HCT116 (cell line): ENCODE results near the gene PSMB5. TPM values are rescaled to one million over a fixed set of nuclear protein-coding genes. Genes with fewer than 3 reads are reported as not detected.
A peak's percentile ranks its signal among the peaks of the same experiment; 100 is the strongest.

Source experiments
- ATAC-seq: fragments of 200-7000 bp; cut with Tn5 transposase; 2 replicates; pipeline ENCODE4 v1.9.1; 2020; ENCODE audit warnings: mild to moderate bottlenecking, moderate library complexity
- BruUV-seq: library from RNA; stranded (reverse); fragments of 400-500 nt; replicated peaks from 2 replicates; lab custom pipeline; 2021; lab: Mats Ljungman, UMichigan
- CTCF ChIA-PET: fragments of 300-600 bp; sonication (Branson Sonifier 250); formaldehyde crosslinking; loops from one replicate; lab custom pipeline; 2021; ENCODE audit warnings: antibody characterized with exemption; lab: Charles Lee
- POLR2A ChIA-PET: fragments of 300-600, 350-600 bp; sonication (Branson Sonifier 250); formaldehyde crosslinking; loops from one replicate; lab custom pipeline; 2021; ENCODE audit warnings: antibody characterized with exemption; lab: Charles Lee
- RAD21 ChIA-PET, 2 experiments: fragments of 300-600 bp; sonication (Branson Sonifier 250); formaldehyde crosslinking; loops; one replicate each; lab custom pipeline; 2023; ENCODE audit warnings: low total read pairs in 2 of 2; ENCODE audit not compliant: uncharacterized antibody in 2 of 2, unreplicated experiment in 2 of 2, low non-redundant PET in 1 of 2; lab: Charles Lee
- DNase-seq: peaks from one replicate; pipeline ENCODE4 v3.0.0-alpha.2; 2010; ENCODE audit warnings: low read depth, low spot score
- H2AFZ ChIP-seq: fragments of 200-600 bp; shearing (Covaris generic), sonication (generic); 2 replicates; pipeline ENCODE4 v1.6.1; 2017; ENCODE audit warnings: low read depth, mixed run types, mixed read lengths, antibody characterized with exemption, low read length; ENCODE audit not compliant: poor library complexity, severe bottlenecking
- H3K27ac ChIP-seq: 2 replicates; pipeline ENCODE4 v1.5.1; 2012; ENCODE audit warnings: low read depth, low read length
- H3K27me3 ChIP-seq: fragments of 200-600 bp; sonication (generic); 2 replicates; pipeline ENCODE4 v1.6.1; 2016; ENCODE audit warnings: mixed run types, low read length, mixed read lengths; ENCODE audit not compliant: insufficient read depth
- H3K36me3 ChIP-seq, 2 experiments: fragments of 200-500 bp in 1 of 2; fragments of 200-600 bp in 1 of 2; sonication (Bioruptor generic) in 1 of 2; sonication (generic) in 1 of 2; 2 replicates each; pipeline versions ENCODE4 v1.5.1 to v1.6.1; 2014 to 2016; ENCODE audit warnings: low read length in 2 of 2, inconsistent platforms in 1 of 2, mixed read lengths in 1 of 2, mixed run types in 1 of 2; ENCODE audit not compliant: insufficient read depth in 2 of 2, control insufficient read depth in 1 of 2
- H3K4me1 ChIP-seq, 2 experiments: fragments of 200-600 bp in 1 of 2; sonication (generic) in 1 of 2; 2 replicates each; pipeline versions ENCODE4 v1.5.1 to v1.6.1; 2012 to 2017; ENCODE audit warnings: low read length in 2 of 2, inconsistent platforms in 1 of 2, mild to moderate bottlenecking in 1 of 2, mixed read lengths in 1 of 2, mixed run types in 1 of 2, moderate library complexity in 1 of 2; ENCODE audit not compliant: insufficient read depth in 2 of 2, control insufficient read depth in 1 of 2
- H3K4me2 ChIP-seq: fragments of 200-600 bp; sonication (generic); 2 replicates; pipeline ENCODE4 v1.6.1; 2017; ENCODE audit warnings: mixed run types, low read length, mixed read lengths
- H3K4me3 ChIP-seq, 2 experiments: fragments of 200-600 bp in 1 of 2; sonication (generic) in 1 of 2; replicated peaks in 1 of 2; 2 replicates each; pipeline ENCODE4 v1.5.1; 2011 to 2016; ENCODE audit warnings: low read length in 2 of 2, control low read depth in 1 of 2, low read depth in 1 of 2, mild to moderate bottlenecking in 1 of 2, mixed read lengths in 1 of 2, mixed run types in 1 of 2
- H3K79me2 ChIP-seq: fragments of 200-600 bp; sonication (generic); 2 replicates; pipeline ENCODE4 v1.6.1; 2017; ENCODE audit warnings: mild to moderate bottlenecking, mixed run types, low read length, moderate library complexity, mixed read lengths; ENCODE audit not compliant: insufficient read depth
- H3K9ac ChIP-seq: fragments of 200-600 bp; sonication (generic); 2 replicates; pipeline ENCODE4 v1.6.1; 2016; ENCODE audit warnings: low read length, mixed read lengths
- H3K9me2 ChIP-seq: fragments of 200-600 bp; sonication (generic), shearing (Covaris generic); 2 replicates; pipeline ENCODE4 v1.6.1; 2017; ENCODE audit warnings: mixed run types, mild to moderate bottlenecking, moderate library complexity; ENCODE audit not compliant: insufficient read depth
- H3K9me3 ChIP-seq, 2 experiments: fragments of 200-500 bp in 1 of 2; fragments of 200-600 bp in 1 of 2; sonication (Bioruptor generic) in 1 of 2; sonication (generic) in 1 of 2; 2 replicates each; pipeline ENCODE4 v1.6.1; 2014 to 2017; ENCODE audit warnings: low read length in 2 of 2, mixed read lengths in 2 of 2, inconsistent platforms in 1 of 2, low read depth in 1 of 2, mild to moderate bottlenecking in 1 of 2, mixed run types in 1 of 2, moderate library complexity in 1 of 2; ENCODE audit not compliant: control insufficient read depth in 1 of 2, insufficient read depth in 1 of 2
- H4K20me1 ChIP-seq: fragments of 200-600 bp; sonication (generic), shearing (Covaris generic); 2 replicates; pipeline ENCODE4 v1.6.1; 2017; ENCODE audit warnings: mixed run types, mild to moderate bottlenecking, moderate library complexity; ENCODE audit not compliant: insufficient read depth
- EGR1 ChIP-seq: IDR thresholded peaks from 2 replicates; pipeline ENCODE4 v1.6.1; 2012; ENCODE audit warnings: low read depth
- ELF1 ChIP-seq: IDR thresholded peaks from 2 replicates; pipeline ENCODE4 v1.6.1; 2012; ENCODE audit warnings: low read depth, borderline replicate concordance
- EZH2phosphoT487 ChIP-seq: fragments of 200-600 bp; IDR thresholded peaks from 2 replicates; pipeline ENCODE4 v1.6.1; 2018; ENCODE audit warnings: antibody characterized with exemption, borderline replicate concordance
- FOSL1 ChIP-seq: IDR thresholded peaks from 2 replicates; pipeline ENCODE4 v1.6.1; 2012; ENCODE audit warnings: low read depth
- JUND ChIP-seq: IDR thresholded peaks from 2 replicates; pipeline ENCODE4 v1.6.1; 2012
- POLR2A ChIP-seq: IDR thresholded peaks from 2 replicates; pipeline ENCODE4 v1.7.0; 2011; ENCODE audit warnings: borderline replicate concordance; ENCODE audit not compliant: insufficient read depth, insufficient read length; ENCODE audit errors: extremely low read depth
- POLR2AphosphoS5 ChIP-seq: IDR thresholded peaks from 2 replicates; pipeline ENCODE4 v1.6.1; 2011; ENCODE audit warnings: mild to moderate bottlenecking, low read depth, low read length, moderate library complexity
- RAD21 ChIP-seq: IDR thresholded peaks from 2 replicates; pipeline ENCODE4 v1.6.1; 2012; ENCODE audit warnings: low read depth, mild to moderate bottlenecking
- SRF ChIP-seq: IDR thresholded peaks from 2 replicates; pipeline ENCODE4 v1.6.1; 2012; ENCODE audit warnings: low read depth
- TCF7L2 ChIP-seq: IDR thresholded peaks from 2 replicates; pipeline ENCODE4 v1.7.0; 2011; ENCODE audit warnings: borderline replicate concordance, inconsistent platforms; ENCODE audit not compliant: insufficient read depth, insufficient read length; ENCODE audit errors: extremely low read depth
- YY1 ChIP-seq: IDR thresholded peaks from 2 replicates; pipeline ENCODE4 v1.6.1; 2011; ENCODE audit warnings: low read length, low read depth, moderate library complexity, mild to moderate bottlenecking; ENCODE audit not compliant: insufficient replicate concordance; ENCODE audit errors: extremely low read depth
- ZFX ChIP-seq: fragments of 450-650 bp; IDR thresholded peaks from 2 replicates; pipeline ENCODE4 v1.6.1; 2017
- ZNF274 ChIP-seq: fragments of 200-500 bp; sonication (Bioruptor generic); IDR thresholded peaks from 2 replicates; pipeline ENCODE4 v1.6.1; 2014; ENCODE audit warnings: mild to moderate bottlenecking, low read depth, low read length, inconsistent platforms
- intact Hi-C: fragments of 100-400 bp; cut with micrococcal nuclease; formaldehyde crosslinking; loops from 2 replicates; pipeline ENCODE4 v1.10.0; 2022
- total RNA-seq: library from RNA; stranded (reverse); gene quantifications from one replicate; pipeline ENCODE4 v1.2.1, GENCODE V29; 2021; ENCODE audit not compliant: unreplicated experiment
- TF ChIP-seq, protein P1 (sequence below), 3 experiments: fragments of 200-600 bp in 1 of 3; sonication (generic) in 1 of 3; IDR thresholded peaks in 2 of 3; conservative IDR thresholded peaks in 1 of 3; 2 replicates each; pipeline ENCODE4 v1.5.1; 2012 to 2017; ENCODE audit warnings: low read depth in 2 of 3, low read length in 2 of 3, antibody characterized with exemption in 1 of 3, borderline replicate concordance in 1 of 3, control low read depth in 1 of 3, mild to moderate bottlenecking in 1 of 3, mixed read lengths in 1 of 3, mixed run types in 1 of 3, moderate library complexity in 1 of 3; ENCODE audit not compliant: insufficient read depth in 1 of 3
- TF ChIP-seq, protein P2 (sequence below): IDR thresholded peaks from 2 replicates; pipeline ENCODE4 v1.6.1; 2012
- TF ChIP-seq, protein P3 (sequence below): IDR thresholded peaks from 2 replicates; pipeline ENCODE4 v1.6.1; 2011; ENCODE audit warnings: mild to moderate bottlenecking, low read length, moderate library complexity; ENCODE audit not compliant: insufficient replicate concordance; ENCODE audit errors: extremely low read depth

The PSMB5 gene
- total RNA-seq, 1 experiment from 2014 or later, result 212 TPM

DNA sequence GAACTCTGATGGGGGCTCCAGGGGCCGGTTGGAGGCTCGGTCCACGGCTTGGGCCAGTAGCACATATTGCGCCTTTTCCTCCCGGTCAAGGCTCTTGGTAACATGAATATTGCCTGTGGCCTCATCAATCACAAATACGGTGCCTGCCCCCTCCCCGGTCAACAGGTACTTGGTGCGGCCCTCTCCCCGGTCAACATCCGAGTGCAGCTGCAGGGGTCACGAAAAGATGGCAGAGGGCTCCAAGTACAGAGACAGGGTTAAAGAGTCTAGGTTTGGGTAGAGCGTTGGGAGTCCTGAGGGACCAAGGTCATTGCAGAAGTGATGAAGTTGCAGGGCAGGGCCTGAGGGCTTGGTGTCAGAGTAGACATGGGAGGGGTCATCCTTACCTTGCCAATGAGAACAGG lies 20.4 kb upstream of the PSMB5 start:
- no peaks in the 10 kb centered on the region for H3K9me2 ChIP-seq
- H3K4me2 ChIP-seq, result no peak overlapping the region
- ATAC-seq, result no peak
- H3K9ac ChIP-seq, result no peak overlapping the region
- H4K20me1 ChIP-seq, result no peaks in the 10 kb centered on the region
- ChIA-PET CTCF (interaction anchor here (1.8 to 9.9 kb wide), 4 partner anchors 14 to 71 kb away, joined by 9 to 175 read pairs (median 16); partner anchors contain the start of gene AJUBA), RAD21 (interaction anchor here in 1 of 2 experiments (0.7 to 2.2 kb wide), 3 partner anchors 14 to 68 kb away, joined by 3 to 10 read pairs (median 3); no protein-coding TSS in a partner anchor), POLR2A (interaction anchor here (1.3 kb wide), 1 partner anchor 40 kb away, joined by 3 read pairs; the partner anchor contains the start of genes ACIN1 and C14orf119)
- H3K9me3 ChIP-seq, result no peaks in the 10 kb centered on the region
- H3K79me2 ChIP-seq, result no peaks in the 10 kb centered on the region
- no peak overlapping the region for H2AFZ ChIP-seq
- no TSS peak for BruUV-seq
- TF ChIP-seq, protein P1, sequence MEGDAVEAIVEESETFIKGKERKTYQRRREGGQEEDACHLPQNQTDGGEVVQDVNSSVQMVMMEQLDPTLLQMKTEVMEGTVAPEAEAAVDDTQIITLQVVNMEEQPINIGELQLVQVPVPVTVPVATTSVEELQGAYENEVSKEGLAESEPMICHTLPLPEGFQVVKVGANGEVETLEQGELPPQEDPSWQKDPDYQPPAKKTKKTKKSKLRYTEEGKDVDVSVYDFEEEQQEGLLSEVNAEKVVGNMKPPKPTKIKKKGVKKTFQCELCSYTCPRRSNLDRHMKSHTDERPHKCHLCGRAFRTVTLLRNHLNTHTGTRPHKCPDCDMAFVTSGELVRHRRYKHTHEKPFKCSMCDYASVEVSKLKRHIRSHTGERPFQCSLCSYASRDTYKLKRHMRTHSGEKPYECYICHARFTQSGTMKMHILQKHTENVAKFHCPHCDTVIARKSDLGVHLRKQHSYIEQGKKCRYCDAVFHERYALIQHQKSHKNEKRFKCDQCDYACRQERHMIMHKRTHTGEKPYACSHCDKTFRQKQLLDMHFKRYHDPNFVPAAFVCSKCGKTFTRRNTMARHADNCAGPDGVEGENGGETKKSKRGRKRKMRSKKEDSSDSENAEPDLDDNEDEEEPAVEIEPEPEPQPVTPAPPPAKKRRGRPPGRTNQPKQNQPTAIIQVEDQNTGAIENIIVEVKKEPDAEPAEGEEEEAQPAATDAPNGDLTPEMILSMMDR (IDR thresholded peaks at IDR 0.05 in 2 of 3, conservative IDR thresholded peaks at IDR 0.05 in 1 of 3; ENCODE audit: borderline replicate concordance in 1 of 3, insufficient read depth in 1 of 3, low read depth in 2 of 3, low read length in 2 of 3), result no peak
- TF ChIP-seq FOSL1, result no peak
- no peak for TF ChIP-seq EGR1
- no peak for TF ChIP-seq POLR2AphosphoS5
- TF ChIP-seq, protein P2, sequence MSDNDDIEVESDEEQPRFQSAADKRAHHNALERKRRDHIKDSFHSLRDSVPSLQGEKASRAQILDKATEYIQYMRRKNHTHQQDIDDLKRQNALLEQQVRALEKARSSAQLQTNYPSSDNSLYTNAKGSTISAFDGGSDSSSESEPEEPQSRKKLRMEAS, result no peak
- TF ChIP-seq EZH2phosphoT487, result no peak
- no peak for TF ChIP-seq ZFX
- TF ChIP-seq, protein P3, sequence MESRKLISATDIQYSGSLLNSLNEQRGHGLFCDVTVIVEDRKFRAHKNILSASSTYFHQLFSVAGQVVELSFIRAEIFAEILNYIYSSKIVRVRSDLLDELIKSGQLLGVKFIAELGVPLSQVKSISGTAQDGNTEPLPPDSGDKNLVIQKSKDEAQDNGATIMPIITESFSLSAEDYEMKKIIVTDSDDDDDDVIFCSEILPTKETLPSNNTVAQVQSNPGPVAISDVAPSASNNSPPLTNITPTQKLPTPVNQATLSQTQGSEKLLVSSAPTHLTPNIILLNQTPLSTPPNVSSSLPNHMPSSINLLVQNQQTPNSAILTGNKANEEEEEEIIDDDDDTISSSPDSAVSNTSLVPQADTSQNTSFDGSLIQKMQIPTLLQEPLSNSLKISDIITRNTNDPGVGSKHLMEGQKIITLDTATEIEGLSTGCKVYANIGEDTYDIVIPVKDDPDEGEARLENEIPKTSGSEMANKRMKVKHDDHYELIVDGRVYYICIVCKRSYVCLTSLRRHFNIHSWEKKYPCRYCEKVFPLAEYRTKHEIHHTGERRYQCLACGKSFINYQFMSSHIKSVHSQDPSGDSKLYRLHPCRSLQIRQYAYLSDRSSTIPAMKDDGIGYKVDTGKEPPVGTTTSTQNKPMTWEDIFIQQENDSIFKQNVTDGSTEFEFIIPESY, result no peak
- no peak for TF ChIP-seq RAD21
- no peak for TF ChIP-seq TCF7L2
- TF ChIP-seq JUND, result no peak
- TF ChIP-seq ZNF274, result no peak
- TF ChIP-seq ELF1, result no peak
- no peak for TF ChIP-seq YY1
- TF ChIP-seq SRF, result no peak
- no peak for TF ChIP-seq POLR2A
- no peaks in the 10 kb centered on the region for H3K27me3 ChIP-seq
- H3K27ac ChIP-seq, result peak overlapping the region; percentile 84; the same call in 1 of the 2 replicates
- H3K4me3 ChIP-seq, result no peak overlapping the region
- intact Hi-C loops, result loop anchor here (5.0 kb wide), 2 partner anchors 48 to 498 kb away; no protein-coding TSS in a partner anchor
- no peak for DNase-seq
- H3K4me1 ChIP-seq, result peaks cover 12 to 28% of the 10 kb centered on the region in 2 experiments
- H3K36me3 ChIP-seq, result peaks cover 5 to 9% of the 10 kb centered on the region in 2 experiments; a peak in 3 of 4 replicates
